NCI-H1930 (cell line): ENCODE results near the gene GABRR1.
"Not testable (repeated sequence)": the region's sequence is repeated elsewhere in the genome, so short reads cannot be mapped to it uniquely, and the experiment has no call there.

ENCODE experiments used
- DNase-seq, 2 experiments: peaks; one replicate each; lab custom pipeline; 2025; lab: John Stamatoyannopoulos, UW

GABRR1 gene

GRCh38 chr6:89154131-89154530 is 63.0 kb downstream of the GABRR1 start:
- no peak for DNase-seq

DNA sequence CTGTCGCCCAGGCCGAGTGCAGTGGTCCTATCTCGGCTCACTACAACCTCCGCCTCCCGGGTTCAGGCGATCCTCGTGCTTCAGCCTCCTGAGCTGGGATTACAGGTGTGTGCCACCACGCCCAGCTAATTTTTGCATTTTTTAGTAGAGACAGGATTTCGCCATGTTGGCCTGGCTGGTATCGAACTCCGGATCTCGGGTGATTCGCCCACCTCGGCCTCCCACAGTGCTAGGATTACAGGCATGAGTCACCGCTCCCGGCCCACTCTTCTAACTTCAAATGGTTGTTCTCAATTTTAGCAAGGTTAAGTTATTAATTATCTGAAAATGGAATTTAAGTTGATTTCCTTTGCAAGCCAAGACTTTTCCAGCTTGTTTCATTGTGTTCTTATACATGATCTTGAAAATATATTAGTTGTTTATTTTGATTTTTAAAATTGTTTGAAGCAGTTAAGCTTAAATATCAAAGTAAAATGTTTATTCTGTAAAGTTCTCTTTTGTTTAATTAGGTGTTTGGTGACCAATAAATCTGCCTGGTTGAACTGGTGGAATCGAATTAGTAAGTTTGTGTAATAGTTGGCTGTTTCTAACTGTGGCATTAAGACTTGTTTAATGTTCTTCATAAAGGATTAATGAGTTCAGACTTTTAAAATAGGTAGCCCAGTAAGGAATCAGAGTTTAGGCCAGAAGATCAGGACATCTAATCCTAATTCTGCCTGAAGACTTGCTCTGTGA is 69.0 kb downstream of the GABRR1 start:
- no peak for DNase-seq

GRCh38 chr6:89146718-89147700 is 70.1 kb downstream of the GABRR1 start:
- DNase-seq, result no peak

- peak; percentile 22 to 65 for DNase-seq
These were observed 71.0 kb downstream of the GABRR1 start, which contains the start of gene PM20D2 for GRCh38 chr6:89145956-89146717. PM20D2 (plus strand) TSS chr6:89146055; CDS start chr6:89146145, 90 bp downstream.

DNA sequence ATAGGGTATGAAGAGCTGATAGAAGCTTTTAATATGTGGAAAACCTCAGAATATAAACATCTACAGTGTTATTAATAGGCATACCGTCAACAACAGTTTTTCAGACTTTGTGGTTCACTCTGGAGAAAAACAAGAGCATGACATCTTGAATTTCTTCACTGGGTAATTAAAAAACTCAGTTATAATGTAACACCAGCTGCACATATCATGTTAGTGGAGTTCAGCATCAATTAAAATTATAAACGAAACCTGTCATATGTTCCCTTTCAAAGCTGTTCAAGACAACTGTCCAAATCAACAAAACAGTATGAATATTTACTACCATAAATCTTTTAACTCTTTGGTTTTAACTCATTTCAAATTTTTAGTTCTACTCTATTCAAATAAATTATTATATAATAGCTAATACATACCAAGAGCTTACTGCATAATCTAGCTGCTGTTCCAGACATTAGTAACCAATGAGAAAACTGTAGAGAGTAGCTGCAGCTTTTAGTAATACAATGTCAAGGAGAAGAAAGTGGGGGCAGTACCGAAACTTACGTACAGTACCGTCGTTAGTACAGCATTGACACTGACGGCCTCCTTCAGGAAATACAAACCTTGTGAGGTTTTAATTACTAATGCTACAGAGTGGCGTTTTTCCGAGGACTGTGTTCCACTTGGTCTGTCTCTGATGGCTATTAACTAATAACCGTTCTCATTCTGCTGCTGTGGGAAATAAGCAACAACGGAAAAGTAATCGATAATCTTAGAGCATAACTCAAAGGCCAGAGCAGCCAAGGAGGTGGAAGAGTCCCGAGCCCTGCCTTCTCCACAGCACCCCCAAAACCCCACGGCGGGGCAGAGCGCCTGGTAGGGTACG is 71.8 kb downstream of the GABRR1 start:
- DNase-seq, result no peak

DNA sequence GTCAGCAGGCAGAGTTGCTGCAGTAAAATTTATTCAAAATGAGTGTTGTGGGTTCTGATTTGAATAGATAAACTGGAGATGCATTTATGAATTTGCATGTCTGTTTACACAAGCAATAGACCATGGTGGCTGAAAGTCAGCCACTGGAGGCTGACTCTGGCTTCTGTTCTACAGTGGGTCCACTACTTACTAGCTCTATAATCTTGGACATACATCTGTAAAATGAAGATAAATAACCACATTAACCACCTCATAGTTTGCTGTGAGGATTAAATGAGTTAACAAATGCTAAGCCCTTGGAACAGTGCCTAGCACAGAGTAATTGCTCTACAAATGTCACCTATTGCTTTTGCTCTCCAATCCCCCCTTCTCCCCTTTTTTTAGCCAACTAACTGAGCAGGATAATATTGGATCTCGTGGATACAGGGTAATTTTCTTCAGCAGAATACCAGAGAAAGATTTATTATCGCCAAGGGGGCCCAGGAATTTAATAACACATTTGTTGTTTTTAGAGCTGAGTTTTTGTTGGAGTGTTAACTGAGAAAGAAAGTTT is 72.7 kb downstream of the GABRR1 start:
- no peak for DNase-seq

DNA sequence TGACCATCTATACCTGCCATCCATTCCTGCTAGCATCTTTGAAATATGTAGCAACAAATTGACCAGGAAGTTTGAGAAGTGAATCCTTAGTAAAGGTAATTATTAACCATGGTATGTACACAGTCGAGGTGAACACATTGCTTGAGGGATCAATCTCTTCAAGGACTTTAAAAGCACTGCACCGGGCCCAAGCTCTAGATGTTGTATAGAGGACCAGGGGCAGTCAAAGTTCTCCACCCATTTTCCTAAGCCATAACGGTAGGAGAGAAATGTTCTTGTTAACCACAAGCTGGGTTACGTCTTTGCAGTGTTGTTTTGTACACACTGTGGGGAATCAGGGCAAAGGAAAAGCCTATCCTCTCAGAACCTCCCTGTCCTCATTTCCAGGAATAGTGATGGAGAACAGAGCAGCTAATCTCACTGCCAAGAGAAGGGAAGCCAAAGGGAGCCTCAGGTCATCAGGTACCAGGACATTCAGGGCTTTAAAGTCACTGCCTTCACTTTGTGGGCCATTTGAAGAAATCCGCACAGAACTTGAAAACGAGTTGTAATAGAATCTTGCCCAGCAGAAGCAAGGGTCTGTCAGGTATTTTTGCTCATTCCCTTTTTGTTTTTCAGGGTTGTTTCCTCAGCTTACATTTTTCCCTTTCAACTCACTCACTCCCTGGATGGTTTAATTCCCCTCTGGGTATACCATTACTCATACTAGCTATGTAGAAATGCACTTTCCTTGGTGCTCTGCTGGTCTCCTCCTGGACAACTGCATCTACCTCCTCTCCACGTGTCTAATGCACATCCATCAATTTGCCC is 76.6 kb downstream of the GABRR1 start:
- no peak for DNase-seq

DNA sequence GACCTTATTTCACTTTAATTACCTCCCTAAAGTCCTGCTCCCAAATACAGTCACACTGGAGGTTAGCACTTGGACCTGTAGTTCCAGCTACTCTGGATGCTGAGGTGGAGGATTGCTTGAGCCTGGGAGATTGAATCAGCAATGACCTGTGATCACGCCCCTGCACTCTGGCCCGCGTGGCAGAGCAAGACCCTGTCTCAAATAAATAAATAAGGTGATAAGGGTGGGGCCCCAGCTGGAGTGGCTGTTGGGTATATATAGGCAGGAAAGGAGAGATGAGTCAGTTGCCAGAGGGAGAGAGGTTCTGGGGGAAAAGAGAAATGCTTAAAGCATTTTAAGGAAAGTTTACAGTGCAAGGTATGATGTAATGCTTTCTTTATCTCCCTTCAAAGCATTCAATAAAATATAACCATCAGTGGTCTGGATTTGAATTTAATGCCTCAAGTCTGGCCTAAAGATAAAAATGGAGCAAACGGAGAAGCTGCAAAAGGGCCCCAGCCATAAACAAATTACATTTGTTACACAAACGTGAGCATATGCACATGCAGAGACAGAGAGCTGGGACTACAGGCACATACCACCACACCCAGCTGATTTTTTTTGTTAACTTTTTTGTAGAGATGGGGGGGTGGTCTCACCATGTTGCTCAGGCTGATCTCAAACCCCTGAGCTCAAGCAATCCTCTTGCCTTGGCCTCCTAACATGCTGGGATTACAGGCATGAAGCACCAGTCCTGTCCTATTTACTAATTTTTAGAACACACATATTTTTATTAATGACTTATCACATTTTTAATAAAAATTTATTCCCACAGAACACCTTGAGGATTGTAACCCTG is 77.4 kb downstream of the GABRR1 start:
- DNase-seq, result no peak

DNA sequence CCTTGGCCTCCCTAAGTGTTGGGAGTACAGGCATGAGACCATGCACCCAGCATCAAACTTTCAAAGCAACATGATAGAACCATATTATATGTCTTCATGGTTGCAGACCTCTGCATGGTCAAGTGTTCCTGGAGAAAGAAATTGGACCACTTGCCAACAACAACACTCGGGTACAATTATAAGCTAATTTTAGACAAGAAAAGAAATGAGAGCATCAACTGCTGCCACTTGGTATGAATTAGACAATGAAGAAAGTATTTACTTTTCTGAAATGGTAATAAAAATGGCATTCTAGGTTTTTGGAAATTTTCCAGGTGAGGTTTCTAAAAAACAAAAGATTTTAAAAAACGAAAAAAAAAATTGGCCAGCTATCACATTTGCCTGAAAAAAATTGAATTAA is 79.0 kb downstream of the GABRR1 start:
- DNase-seq, result no peak

- no peak for DNase-seq
These were observed 82.4 kb downstream of the GABRR1 start for GRCh38 chr6:89134723-89135122.

DNA sequence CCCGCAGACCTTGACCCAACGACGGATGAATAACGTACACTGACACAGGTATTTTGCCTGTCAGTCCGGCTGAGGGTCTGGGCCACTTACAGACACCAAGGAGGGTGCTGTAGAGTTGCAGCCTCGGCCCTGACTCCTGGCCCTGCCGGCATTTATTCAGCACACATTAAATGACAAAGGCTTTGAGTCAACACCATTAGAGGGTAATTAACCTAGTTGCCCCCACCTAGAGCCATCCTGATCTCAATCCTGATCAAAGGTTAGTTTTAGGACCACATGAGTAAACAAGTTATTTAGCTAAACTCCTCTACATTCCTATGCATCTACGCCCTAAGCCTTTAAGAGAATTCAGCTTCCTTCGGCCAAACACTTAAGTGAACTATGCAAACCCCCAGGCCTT is 83.2 kb downstream of the GABRR1 start:
- no peak for DNase-seq

DNA sequence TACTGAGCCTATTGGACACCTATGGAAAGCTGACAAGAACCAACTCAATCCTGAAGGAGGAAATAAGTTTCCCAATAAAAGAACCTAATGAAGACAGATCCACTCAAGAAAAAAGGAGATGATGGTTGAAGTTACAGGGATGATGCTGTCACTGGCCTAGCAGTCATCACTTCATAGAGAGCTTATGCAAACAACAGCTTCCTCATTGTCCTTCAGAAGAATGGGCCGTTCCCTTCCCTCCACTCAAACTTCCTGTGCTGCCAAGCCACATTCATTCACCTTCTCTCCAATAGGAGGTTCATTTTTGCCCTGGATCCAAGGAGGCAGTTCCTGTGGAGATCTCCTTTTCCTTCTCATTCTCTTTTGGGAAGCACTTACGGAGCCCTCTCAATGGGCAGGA is 85.1 kb downstream of the GABRR1 start:
- DNase-seq, result no peak

DNA sequence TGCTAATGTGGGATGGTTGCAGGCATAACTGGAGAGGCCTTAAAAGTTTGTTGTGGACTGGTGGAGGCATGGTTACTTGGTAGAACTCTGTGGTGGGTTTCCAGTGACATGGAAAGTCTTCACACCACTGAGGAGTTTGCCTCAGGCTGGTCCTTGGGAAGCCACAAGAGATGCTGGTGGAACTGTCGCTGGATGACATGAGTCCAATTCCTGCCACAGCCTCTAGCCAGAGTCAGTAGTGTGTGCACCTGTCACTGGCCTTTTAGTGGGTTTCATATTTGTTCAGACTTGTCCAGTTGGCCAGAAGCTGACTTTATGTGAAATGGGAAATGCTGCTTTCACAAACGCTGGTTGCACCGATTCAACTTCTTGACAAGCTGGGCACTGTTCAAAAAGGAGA is 85.6 kb downstream of the GABRR1 start:
- DNase-seq, result no peak

DNA sequence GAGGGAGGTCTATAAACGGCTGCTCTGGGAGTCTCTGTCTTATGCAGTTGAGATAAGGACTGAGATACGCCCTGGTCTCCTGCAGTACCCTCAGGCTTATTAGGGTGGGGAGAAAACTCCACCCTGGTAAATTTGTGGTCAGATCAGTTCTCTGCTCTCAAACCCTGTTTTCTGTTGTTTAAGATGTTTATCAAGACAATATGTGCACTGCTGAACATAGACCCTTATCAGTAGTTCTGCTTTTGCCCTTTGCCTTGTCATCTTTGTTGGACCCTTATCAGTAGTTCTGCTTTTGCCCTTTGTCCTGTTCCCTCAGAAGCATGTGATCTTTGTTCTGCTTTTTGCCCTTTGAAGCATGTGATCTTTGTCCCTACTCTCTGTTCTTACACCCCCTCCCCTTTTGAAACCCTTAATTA is 88.9 kb downstream of the GABRR1 start:
- DNase-seq, result not testable (repeated sequence)
